B cell (primary cell): ENCODE data around the gene TCF3. TPM values are rescaled to one million over a fixed set of nuclear protein-coding genes. Genes with fewer than 3 reads are reported as not detected.

Source experiments
- ATAC-seq: fragments of 200-7000 bp; cut with Tn5 transposase; one replicate; pipeline ENCODE4 v1.10.0; 2021; ENCODE audit warnings: low read depth, mild to moderate bottlenecking, moderate number of reproducible peaks, moderate library complexity
- CTCF ChIA-PET: fragments of 350-600 bp; sonication (Branson Sonifier 250); formaldehyde crosslinking; loops from one replicate; lab custom pipeline; 2021; ENCODE audit warnings: antibody characterized with exemption, inconsistent platforms; lab: Charles Lee
- POLR2A ChIA-PET: fragments of 350-600 bp; sonication (Branson Sonifier 250); formaldehyde crosslinking; loops from one replicate; lab custom pipeline; 2021; ENCODE audit warnings: antibody characterized with exemption; lab: Charles Lee
- DNase-seq: peaks from one replicate; pipeline ENCODE4 v3.0.0; 2013
- H2AFZ ChIP-seq: 2 replicates; pipeline ENCODE4 v1.6.1; 2012; ENCODE audit warnings: mild to moderate bottlenecking, low read depth, low read length; ENCODE audit not compliant: insufficient read depth, poor library complexity, severe bottlenecking
- H3K27ac ChIP-seq, 2 donors: 1 replicate in 1 of 2; 2 replicates in 1 of 2; pipeline ENCODE4 v1.5.1; 2012 to 2013; ENCODE audit warnings: low read length in 2 of 2, mild to moderate bottlenecking in 2 of 2, moderate library complexity in 1 of 2
- H3K27me3 ChIP-seq, 4 experiments: fragments of 200-600 bp in 1 of 4; sonication (generic) in 1 of 4; replicated peaks in 1 of 4; 1 replicate in 2 of 4; 2 replicates in 2 of 4; pipeline versions ENCODE4 v1.6.1 to v1.7.0; 2013 to 2016; ENCODE audit warnings: low read length in 3 of 4, mild to moderate bottlenecking in 2 of 4, mixed read lengths in 1 of 4, moderate library complexity in 1 of 4; ENCODE audit not compliant: insufficient read depth in 4 of 4, control insufficient read depth in 3 of 4; ENCODE audit errors: control extremely low read depth in 1 of 4
- H3K36me3 ChIP-seq, 2 experiments: replicated peaks in 1 of 2; 1 replicate in 1 of 2; 2 replicates in 1 of 2; pipeline versions ENCODE4 v1.6.1 to v1.7.1; 2013; ENCODE audit warnings: low read length in 1 of 2; ENCODE audit not compliant: insufficient read depth in 2 of 2, control insufficient read depth in 1 of 2; ENCODE audit errors: control extremely low read depth in 1 of 2, extremely low read depth in 1 of 2
- H3K4me1 ChIP-seq, 2 donors: fragments of 200-600 bp in 1 of 2; sonication (generic) in 1 of 2; 1 replicate in 1 of 2; 2 replicates in 1 of 2; pipeline versions ENCODE4 v1.5.1 to v1.6.1; 2013 to 2017; ENCODE audit warnings: low read length in 2 of 2; ENCODE audit not compliant: control insufficient read depth in 2 of 2, insufficient read depth in 2 of 2
- H3K4me2 ChIP-seq: replicated peaks from 2 replicates; pipeline ENCODE3; 2012; ENCODE audit warnings: mild to moderate bottlenecking, low read depth, low read length; ENCODE audit not compliant: poor library complexity, severe bottlenecking
- H3K4me3 ChIP-seq, 5 experiments: fragments of 200-600 bp in 1 of 5; sonication (generic) in 1 of 5; 1 replicate in 3 of 5; 2 replicates in 2 of 5; pipeline versions ENCODE4 v1.5.1 to v1.7.0; 2011 to 2016; ENCODE audit warnings: low read length in 4 of 5, mild to moderate bottlenecking in 4 of 5, low read depth in 2 of 5, control low read depth in 1 of 5, moderate library complexity in 1 of 5; ENCODE audit not compliant: insufficient read depth in 1 of 5; ENCODE audit errors: control extremely low read depth in 1 of 5, extremely low read depth in 1 of 5
- H3K79me2 ChIP-seq: fragments of 200-600 bp; sonication (generic); one replicate; pipeline ENCODE4 v1.6.0; 2016; ENCODE audit warnings: low read length; ENCODE audit not compliant: control insufficient read depth, insufficient read depth
- H3K9ac ChIP-seq: fragments of 200-600 bp; sonication (generic); 2 replicates; pipeline ENCODE4 v1.6.1; 2017; ENCODE audit warnings: mild to moderate bottlenecking, low read length, moderate library complexity
- H3K9me3 ChIP-seq, 3 donors: one replicate each; pipeline versions ENCODE4 v1.6.1 to v1.7.1; 2013; ENCODE audit warnings: low read length in 2 of 3; ENCODE audit not compliant: control insufficient read depth in 2 of 3, insufficient read depth in 1 of 3; ENCODE audit errors: control extremely low read depth in 1 of 3
- H4K20me1 ChIP-seq: 2 replicates; pipeline ENCODE4 v1.6.0; 2012; ENCODE audit warnings: mild to moderate bottlenecking, low read length; ENCODE audit not compliant: insufficient read depth, control insufficient read depth, poor library complexity, severe bottlenecking
- H3K27ac Mint-ChIP-seq: one replicate; pipeline ENCODE4 v1.8.0; 2021; ENCODE audit warnings: mixed read lengths
- H3K27me3 Mint-ChIP-seq: one replicate; pipeline ENCODE4 v1.8.0; 2021; ENCODE audit warnings: mixed read lengths
- H3K4me1 Mint-ChIP-seq: one replicate; pipeline ENCODE4 v1.8.0; 2021; ENCODE audit warnings: mixed read lengths
- H3K4me3 Mint-ChIP-seq: one replicate; pipeline ENCODE4 v1.8.0; 2021; ENCODE audit warnings: mixed read lengths
- H3K9me3 Mint-ChIP-seq: one replicate; pipeline ENCODE4 v1.8.0; 2022; ENCODE audit warnings: mixed read lengths; ENCODE audit not compliant: insufficient read depth
- EZH2 ChIP-seq: IDR thresholded peaks from 2 replicates; pipeline ENCODE4 v1.6.1; 2012; ENCODE audit warnings: borderline replicate concordance, low read depth, mild to moderate bottlenecking, moderate library complexity, low read length; ENCODE audit not compliant: insufficient read depth, poor library complexity, severe bottlenecking
- WGBS: methylation state at CpG from one replicate; pipeline ENCODE4 v1.1.5; 2013; ENCODE audit warnings: missing lambda C conversion rate; ENCODE audit not compliant: insufficient coverage; 5-methylcytosine and 5-hydroxymethylcytosine counted together
- intact Hi-C: fragments of 100-400 bp; cut with micrococcal nuclease; formaldehyde crosslinking; loops from one replicate; pipeline ENCODE4 v1.10.0; 2022
- polyA plus RNA-seq: library from polyadenylated mRNA; depleted of rRNA; stranded (reverse); fragments of >200 nt; gene quantifications from 2 replicates; pipeline ENCODE4 v1.2.3, GENCODE V29; 2012
- total RNA-seq, 2 donors: library from RNA; stranded (reverse); fragments of 120-200 nt in 1 of 2; gene quantifications; 1 replicate in 1 of 2; 2 replicates in 1 of 2; pipeline versions ENCODE4 v1.2.3 to v1.2.4, GENCODE V29; 2013 to 2022
- TF ChIP-seq, protein P1 (sequence below): fragments of 200-600 bp; IDR thresholded peaks from one replicate; pipeline ENCODE4 v1.8.0; 2022; ENCODE audit warnings: antibody characterized with exemption, mild to moderate bottlenecking

The TCF3 gene
- total and polyA plus RNA-seq, 2 donors (not counting 1 experiment from before 2014, with no cell fraction given), result 278 to 588 TPM

DNA sequence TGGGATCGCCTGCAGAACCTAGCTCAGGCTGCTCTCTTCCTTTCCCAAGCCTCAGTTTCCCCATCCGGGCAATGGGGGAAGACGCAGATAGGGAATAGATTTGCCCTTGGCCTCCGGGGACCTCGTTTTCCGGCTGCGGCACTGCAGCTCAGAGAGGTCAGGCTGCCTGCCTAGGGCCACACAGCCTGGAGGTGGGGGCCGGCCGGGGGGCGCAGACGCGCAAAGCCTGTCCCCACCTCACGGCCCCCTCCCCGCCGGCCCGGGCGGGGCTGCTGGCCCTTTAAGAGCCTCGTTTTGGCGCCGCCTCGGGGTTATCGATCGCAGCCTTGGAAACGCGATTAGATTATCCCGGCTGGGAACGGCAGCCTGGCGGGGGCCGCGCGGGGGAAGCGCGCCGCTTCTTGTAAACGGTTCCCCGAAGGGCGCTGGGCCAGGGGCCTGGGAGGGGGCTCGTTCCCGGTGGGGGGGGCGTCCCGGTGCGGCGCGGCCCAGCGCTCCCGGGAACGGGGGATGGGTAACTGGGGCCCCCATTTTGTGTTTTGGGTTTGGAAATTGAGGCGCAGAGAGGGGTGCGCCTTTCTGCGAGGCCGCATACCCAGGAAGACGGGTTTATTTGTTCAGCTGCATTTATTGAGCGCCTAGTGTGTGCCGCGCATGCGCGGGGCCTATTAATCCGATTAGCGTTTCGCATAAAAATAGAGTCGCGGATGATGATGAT, 23.4 kb upstream of the TCF3 start:
- H3K9me3 ChIP-seq, result peaks cover 0 to 21% (median 0%) of the 10 kb centered on the region in 3 donors
- ChIA-PET CTCF (interaction anchor here (2.0 kb wide), 1 partner anchor 130 kb away, joined by 8 read pairs; no protein-coding TSS in a partner anchor), POLR2A (no interaction called here)
- peak overlapping the region; percentile 25 for H3K4me2 ChIP-seq
- H3K4me1 Mint-ChIP-seq, result peaks cover 12% of the 10 kb centered on the region
- peaks cover 0 to 60% (median 32%) of the 10 kb centered on the region in 4 experiments for H3K27me3 ChIP-seq
- no peaks in the 10 kb centered on the region for H4K20me1 ChIP-seq
- intact Hi-C loops, result no loop called here
- H3K79me2 ChIP-seq, result peaks cover 2% of the 10 kb centered on the region
- peaks cover 15 to 20% of the 10 kb centered on the region in 2 donors for H3K4me1 ChIP-seq
- DNase-seq, result no peak
- TF ChIP-seq, protein P1, sequence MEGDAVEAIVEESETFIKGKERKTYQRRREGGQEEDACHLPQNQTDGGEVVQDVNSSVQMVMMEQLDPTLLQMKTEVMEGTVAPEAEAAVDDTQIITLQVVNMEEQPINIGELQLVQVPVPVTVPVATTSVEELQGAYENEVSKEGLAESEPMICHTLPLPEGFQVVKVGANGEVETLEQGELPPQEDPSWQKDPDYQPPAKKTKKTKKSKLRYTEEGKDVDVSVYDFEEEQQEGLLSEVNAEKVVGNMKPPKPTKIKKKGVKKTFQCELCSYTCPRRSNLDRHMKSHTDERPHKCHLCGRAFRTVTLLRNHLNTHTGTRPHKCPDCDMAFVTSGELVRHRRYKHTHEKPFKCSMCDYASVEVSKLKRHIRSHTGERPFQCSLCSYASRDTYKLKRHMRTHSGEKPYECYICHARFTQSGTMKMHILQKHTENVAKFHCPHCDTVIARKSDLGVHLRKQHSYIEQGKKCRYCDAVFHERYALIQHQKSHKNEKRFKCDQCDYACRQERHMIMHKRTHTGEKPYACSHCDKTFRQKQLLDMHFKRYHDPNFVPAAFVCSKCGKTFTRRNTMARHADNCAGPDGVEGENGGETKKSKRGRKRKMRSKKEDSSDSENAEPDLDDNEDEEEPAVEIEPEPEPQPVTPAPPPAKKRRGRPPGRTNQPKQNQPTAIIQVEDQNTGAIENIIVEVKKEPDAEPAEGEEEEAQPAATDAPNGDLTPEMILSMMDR, result no peak
- TF ChIP-seq EZH2, result peak; percentile 42
- peaks cover 42% of the 10 kb centered on the region for H3K27me3 Mint-ChIP-seq
- 17% methylated on average over 56 of the region's 62 CpGs for WGBS
- no peak overlapping the region for H3K4me3 Mint-ChIP-seq
- ATAC-seq, result no peak
- H3K27ac ChIP-seq, result no peak overlapping the region
- peak overlapping the region; percentile 1 for H2AFZ ChIP-seq
- no peaks in the 10 kb centered on the region for H3K9me3 Mint-ChIP-seq
- no peak overlapping the region for H3K27ac Mint-ChIP-seq
- H3K36me3 ChIP-seq, result no peaks in the 10 kb centered on the region
- H3K9ac ChIP-seq, result no peak overlapping the region
- no peak overlapping the region for H3K4me3 ChIP-seq

DNA sequence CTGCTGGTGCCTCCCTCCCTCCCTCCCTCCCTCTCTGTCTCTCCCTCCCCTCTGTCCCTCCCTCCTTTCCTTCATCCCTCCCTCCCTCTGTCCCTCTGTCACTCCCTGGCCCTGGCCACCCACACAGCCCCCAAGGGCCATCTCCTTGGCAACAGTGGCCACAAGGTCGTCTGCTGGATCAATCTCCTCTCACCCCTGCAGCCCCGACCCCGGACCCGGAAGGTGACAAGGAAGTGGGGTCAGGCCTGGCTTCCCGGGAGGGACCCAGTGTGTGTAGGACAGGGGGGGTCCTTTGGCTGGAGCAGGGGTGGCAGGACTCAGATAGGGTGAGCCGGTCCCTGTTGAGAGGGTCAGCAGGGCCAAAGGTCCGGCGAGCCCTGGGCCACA, 21.9 kb upstream of the TCF3 start:
- 50% methylated on average over 7 of the region's 8 CpGs for WGBS
- CTCF ChIA-PET, result interaction anchor here (2.5 to 6.0 kb wide), 5 partner anchors 50 to 151 kb away, joined by 24 to 43 read pairs (median 28); no protein-coding TSS in a partner anchor
- Mint-ChIP-seq H3K4me3 (no peak overlapping the region), H3K4me1 (peaks cover 20% of the 10 kb centered on the region), H3K9me3 (no peaks in the 10 kb centered on the region), H3K27ac (no peak overlapping the region), H3K27me3 (peaks cover 37% of the 10 kb centered on the region)
- H3K4me3 ChIP-seq, result no peak overlapping the region
- H3K9ac ChIP-seq, result no peak overlapping the region
- TF ChIP-seq, protein P1, result no peak
- no peak for TF ChIP-seq EZH2
- H3K27me3 ChIP-seq, result peaks cover 0 to 55% (median 30%) of the 10 kb centered on the region in 4 experiments
- H3K79me2 ChIP-seq, result peaks cover 2% of the 10 kb centered on the region
- intact Hi-C loops, result loop anchor here (5.0 kb wide), 1 partner anchor 37 kb away; no protein-coding TSS in a partner anchor
- no peak overlapping the region for H2AFZ ChIP-seq
- no peaks in the 10 kb centered on the region for H4K20me1 ChIP-seq
- peaks cover 15 to 33% of the 10 kb centered on the region in 2 donors for H3K4me1 ChIP-seq
- DNase-seq, result no peak
- H3K36me3 ChIP-seq, result no peaks in the 10 kb centered on the region
- H3K27ac ChIP-seq, result no peak overlapping the region
- no peak overlapping the region for H3K4me2 ChIP-seq
- peaks cover 0 to 25% (median 0%) of the 10 kb centered on the region in 3 donors for H3K9me3 ChIP-seq
- POLR2A ChIA-PET, result interaction anchor here (1.2 kb wide), 1 partner anchor 68 kb away, joined by 3 read pairs; no protein-coding TSS in a partner anchor
- ATAC-seq, result no peak
